ENCODE results near the gene TTLL9.

Gene TTLL9

GRCh38 chr20:31831211-31831610 is 39.2 kb upstream of the TTLL9 start:
- H3K4me3 ChIP-seq (ENCODE audit: low read depth, low read length), result no peak overlapping the region
- no peak for TF ChIP-seq CTCF (IDR thresholded peaks at IDR 0.05; ENCODE audit: low read depth, low read length, missing control alignments)
- no peaks in the 10 kb centered on the region for H3K27me3 ChIP-seq (replicated peaks)
- no peak overlapping the region for H3K27ac ChIP-seq
- no peak for DNase-seq
- no peaks in the 10 kb centered on the region for H3K36me3 ChIP-seq (replicated peaks)
- in situ Hi-C loops (cut with HindIII; ENCODE audit: low pct_ligation_motif_present, low sequenced_read_pairs), result no loop called here

- no peak for TF ChIP-seq CTCF (IDR thresholded peaks at IDR 0.05; ENCODE audit: low read depth, low read length, missing control alignments)
- no peak for DNase-seq
- H3K27me3 ChIP-seq (replicated peaks), result no peaks in the 10 kb centered on the region
- H3K4me3 ChIP-seq (ENCODE audit: low read depth, low read length), result no peak overlapping the region
- H3K27ac ChIP-seq, result no peak overlapping the region
- in situ Hi-C loops (cut with HindIII; ENCODE audit: low pct_ligation_motif_present, low sequenced_read_pairs), result no loop called here
- no peaks in the 10 kb centered on the region for H3K36me3 ChIP-seq (replicated peaks)
Observed at GRCh38 chr20:31831771-31832306, 38.6 kb upstream of the TTLL9 start.

- DNase-seq, result peak; percentile 48
- no peaks in the 10 kb centered on the region for H3K27me3 ChIP-seq (replicated peaks)
- H3K36me3 ChIP-seq (replicated peaks), result no peaks in the 10 kb centered on the region
- in situ Hi-C loops (cut with HindIII; ENCODE audit: low pct_ligation_motif_present, low sequenced_read_pairs), result no loop called here
- no peak overlapping the region for H3K4me3 ChIP-seq (ENCODE audit: low read depth, low read length)
- TF ChIP-seq CTCF (IDR thresholded peaks at IDR 0.05; ENCODE audit: low read depth, low read length, missing control alignments), result peak; percentile 95
- H3K27ac ChIP-seq, result no peak overlapping the region
Observed at GRCh38 chr20:31833130-31833930, 37.1 kb upstream of the TTLL9 start.

- Histone ChIP-seq H3K27ac (no peak overlapping the region), H3K27me3 (replicated peaks) (no peaks in the 10 kb centered on the region), H3K4me3 (ENCODE audit: low read depth, low read length) (no peak overlapping the region), H3K36me3 (replicated peaks) (no peaks in the 10 kb centered on the region)
- in situ Hi-C loops (cut with HindIII; ENCODE audit: low pct_ligation_motif_present, low sequenced_read_pairs), result no loop called here
- no peak for DNase-seq
- no peak for TF ChIP-seq CTCF (IDR thresholded peaks at IDR 0.05; ENCODE audit: low read depth, low read length, missing control alignments)
Observed at GRCh38 chr20:31833931-31834521, 36.4 kb upstream of the TTLL9 start.

GRCh38 chr20:31835554-31835953 is 34.9 kb upstream of the TTLL9 start:
- H3K27me3 ChIP-seq (replicated peaks), result no peaks in the 10 kb centered on the region
- in situ Hi-C loops (cut with HindIII; ENCODE audit: low pct_ligation_motif_present, low sequenced_read_pairs), result no loop called here
- TF ChIP-seq CTCF (IDR thresholded peaks at IDR 0.05; ENCODE audit: low read depth, low read length, missing control alignments), result no peak
- DNase-seq, result no peak
- H3K4me3 ChIP-seq (ENCODE audit: low read depth, low read length), result no peak overlapping the region
- no peaks in the 10 kb centered on the region for H3K36me3 ChIP-seq (replicated peaks)
- no peak overlapping the region for H3K27ac ChIP-seq

Measured in brain microvascular endothelial cell (primary cell).